ENCODE data around the gene ACTA1. TPM values are rescaled to one million over a fixed set of nuclear protein-coding genes. Genes with fewer than 3 reads are reported as not detected.

The ACTA1 gene
- total RNA-seq, 2 donors from 2014 or later, result 3.9 to 41.3 TPM

DNA sequence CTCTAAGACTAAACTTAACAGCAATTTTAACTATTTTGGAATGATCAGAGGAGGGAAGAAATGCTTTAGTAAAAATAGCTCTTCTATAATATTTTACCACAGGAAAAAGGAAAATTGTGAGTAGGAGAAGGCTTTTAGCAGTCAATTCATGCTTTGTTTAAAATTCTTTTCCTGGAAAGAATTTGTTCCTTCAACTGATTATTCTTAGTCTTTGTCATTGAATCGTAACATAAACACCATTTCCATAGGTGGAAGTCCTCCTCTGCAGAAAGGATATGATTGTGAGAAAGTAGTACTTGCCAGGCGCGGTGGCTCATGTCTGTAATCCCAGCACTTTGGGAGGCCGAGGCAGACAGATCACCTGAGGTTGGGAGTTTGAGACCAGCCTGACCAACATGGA lies 11.9 kb upstream of the ACTA1 start:
- peaks cover 0 to 2% of the 10 kb centered on the region in 2 donors for H3K36me3 ChIP-seq
- TF ChIP-seq POLR2A (IDR thresholded peaks at IDR 0.05) (no peak), POLR2AphosphoS5 (IDR thresholded peaks at IDR 0.05) (no peak), CTCF (IDR thresholded peaks at IDR 0.05) (no peak)
- H3K4me1 ChIP-seq (replicated peaks), result no peaks in the 10 kb centered on the region
- no peaks in the 10 kb centered on the region for H3K27me3 ChIP-seq (replicated peaks; ENCODE audit: insufficient read depth)
- no peak for DNase-seq (ENCODE audit: low spot score)
- intact Hi-C loops (cut with DNase I), result no loop called here
- no peaks in the 10 kb centered on the region for H3K9me3 ChIP-seq
- no peak overlapping the region for H3K4me3 ChIP-seq
- H3K27ac ChIP-seq, result no peak overlapping the region
- WGBS, result 96% methylated on average over 4 of the region's 4 CpGs

GRCh38 chr1:229440851-229441537 lies 7.1 kb upstream of the ACTA1 start:
- 72% methylated on average over 5 of the region's 5 CpGs for WGBS
- no peak for TF ChIP-seq POLR2AphosphoS5 (IDR thresholded peaks at IDR 0.05)
- no peak for TF ChIP-seq CTCF (IDR thresholded peaks at IDR 0.05)
- TF ChIP-seq POLR2A (IDR thresholded peaks at IDR 0.05), result no peak
- Histone ChIP-seq H3K36me3 (no peaks in the 10 kb centered on the region), H3K27ac (no peak overlapping the region), H3K9me3 (no peaks in the 10 kb centered on the region), H3K4me3 (no peak overlapping the region), H3K4me1 (replicated peaks) (no peaks in the 10 kb centered on the region), H3K27me3 (replicated peaks; ENCODE audit: insufficient read depth) (no peaks in the 10 kb centered on the region)
- DNase-seq (ENCODE audit: low spot score), result no peak
- intact Hi-C loops (cut with DNase I), result no loop called here

GRCh38 chr1:229438021-229438420 lies 4.1 kb upstream of the ACTA1 start:
- 97% methylated on average over 3 of the region's 3 CpGs for WGBS
- Histone ChIP-seq H3K36me3 (no peaks in the 10 kb centered on the region), H3K9me3 (no peaks in the 10 kb centered on the region), H3K4me3 (no peak overlapping the region), H3K4me1 (replicated peaks) (no peaks in the 10 kb centered on the region), H3K27ac (no peak overlapping the region), H3K27me3 (replicated peaks; ENCODE audit: insufficient read depth) (peaks cover 19% of the 10 kb centered on the region)
- no peak for DNase-seq (ENCODE audit: low spot score)
- TF ChIP-seq POLR2A (IDR thresholded peaks at IDR 0.05) (no peak), POLR2AphosphoS5 (IDR thresholded peaks at IDR 0.05) (no peak), CTCF (IDR thresholded peaks at IDR 0.05) (no peak)
- intact Hi-C loops (cut with DNase I), result no loop called here

DNA sequence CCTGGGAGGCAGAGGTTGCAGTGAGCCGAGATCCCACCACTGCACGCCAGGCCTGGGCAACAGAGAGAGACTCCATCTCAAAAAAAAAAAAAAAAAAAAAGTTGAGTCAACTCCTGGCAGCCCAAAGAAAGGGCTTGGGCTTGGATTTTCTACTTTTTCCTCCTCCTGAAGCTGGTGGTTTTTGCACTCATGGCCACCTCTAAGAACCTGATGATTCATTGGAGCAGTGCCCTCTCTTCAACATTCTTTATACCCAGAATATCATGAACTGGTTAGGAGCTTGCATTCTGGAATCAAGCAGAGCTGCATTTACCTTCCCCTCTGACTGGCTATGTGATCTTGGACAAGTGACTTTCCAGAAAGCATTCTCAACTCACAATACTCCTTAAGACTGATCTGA lies 3.5 kb upstream of the ACTA1 start:
- WGBS, result 96% methylated on average over 2 of the region's 2 CpGs

GRCh38 chr1:229436201-229436600 lies 2.3 kb upstream of the ACTA1 start:
- Histone ChIP-seq H3K4me1 (replicated peaks) (peaks cover 7% of the 10 kb centered on the region), H3K9me3 (no peaks in the 10 kb centered on the region), H3K27me3 (replicated peaks; ENCODE audit: insufficient read depth) (peaks cover 34% of the 10 kb centered on the region), H3K36me3 (no peaks in the 10 kb centered on the region), H3K27ac (no peak overlapping the region), H3K4me3 (no peak overlapping the region)
- WGBS, result 57% methylated on average over 7 of the region's 7 CpGs
- intact Hi-C loops (cut with DNase I), result no loop called here
- no peak for DNase-seq (ENCODE audit: low spot score)
- no peak for TF ChIP-seq POLR2AphosphoS5 (IDR thresholded peaks at IDR 0.05)
- TF ChIP-seq CTCF (IDR thresholded peaks at IDR 0.05), result no peak
- no peak for TF ChIP-seq POLR2A (IDR thresholded peaks at IDR 0.05)

More for the DNA sequence above, 3.5 kb upstream of the ACTA1 start:
- Histone ChIP-seq H3K27me3 (replicated peaks; ENCODE audit: insufficient read depth) (peaks cover 25% of the 10 kb centered on the region), H3K9me3 (no peaks in the 10 kb centered on the region), H3K36me3 (no peaks in the 10 kb centered on the region), H3K27ac (no peak overlapping the region), H3K4me3 (no peak overlapping the region), H3K4me1 (replicated peaks) (peaks cover under 1% of the 10 kb centered on the region)
- TF ChIP-seq POLR2AphosphoS5 (IDR thresholded peaks at IDR 0.05), result no peak
- intact Hi-C loops (cut with DNase I), result no loop called here
- DNase-seq (ENCODE audit: low spot score), result no peak
